ENCODE data around the gene CCT3. TPM values are rescaled to one million over a fixed set of nuclear protein-coding genes. Genes with fewer than 3 reads are reported as not detected.
A peak's percentile ranks its signal among the peaks of the same experiment; 100 is the strongest.
"Not testable (repeated sequence)": the region's sequence is repeated elsewhere in the genome, so short reads cannot be mapped to it uniquely, and the experiment has no call there.

Gene CCT3
- total RNA-seq, 2 donors from 2014 or later = 104 to 106 TPM

GRCh38 chr1:156373546-156373945 lies 35.5 kb upstream of the CCT3 start:
- H3K27ac ChIP-seq = no peak overlapping the region
- no peak overlapping the region for H3K4me3 ChIP-seq
- no peaks in the 10 kb centered on the region for H3K36me3 ChIP-seq (replicated peaks in 1 of 2; ENCODE audit: insufficient read depth in 1 of 2, low read depth in 2 of 2)
- TF ChIP-seq, protein P1, sequence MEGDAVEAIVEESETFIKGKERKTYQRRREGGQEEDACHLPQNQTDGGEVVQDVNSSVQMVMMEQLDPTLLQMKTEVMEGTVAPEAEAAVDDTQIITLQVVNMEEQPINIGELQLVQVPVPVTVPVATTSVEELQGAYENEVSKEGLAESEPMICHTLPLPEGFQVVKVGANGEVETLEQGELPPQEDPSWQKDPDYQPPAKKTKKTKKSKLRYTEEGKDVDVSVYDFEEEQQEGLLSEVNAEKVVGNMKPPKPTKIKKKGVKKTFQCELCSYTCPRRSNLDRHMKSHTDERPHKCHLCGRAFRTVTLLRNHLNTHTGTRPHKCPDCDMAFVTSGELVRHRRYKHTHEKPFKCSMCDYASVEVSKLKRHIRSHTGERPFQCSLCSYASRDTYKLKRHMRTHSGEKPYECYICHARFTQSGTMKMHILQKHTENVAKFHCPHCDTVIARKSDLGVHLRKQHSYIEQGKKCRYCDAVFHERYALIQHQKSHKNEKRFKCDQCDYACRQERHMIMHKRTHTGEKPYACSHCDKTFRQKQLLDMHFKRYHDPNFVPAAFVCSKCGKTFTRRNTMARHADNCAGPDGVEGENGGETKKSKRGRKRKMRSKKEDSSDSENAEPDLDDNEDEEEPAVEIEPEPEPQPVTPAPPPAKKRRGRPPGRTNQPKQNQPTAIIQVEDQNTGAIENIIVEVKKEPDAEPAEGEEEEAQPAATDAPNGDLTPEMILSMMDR (IDR thresholded peaks at IDR 0.05) = no peak
- TF ChIP-seq POLR2A (IDR thresholded peaks at IDR 0.05) = no peak
- no peaks in the 10 kb centered on the region for H3K9me3 ChIP-seq
- DNase-seq (no peak), ATAC-seq (no peak)
- intact Hi-C loops (cut with DNase I) = no loop called here
- no peaks in the 10 kb centered on the region for H3K27me3 ChIP-seq
- H3K4me1 ChIP-seq = peaks cover 26% of the 10 kb centered on the region

DNA sequence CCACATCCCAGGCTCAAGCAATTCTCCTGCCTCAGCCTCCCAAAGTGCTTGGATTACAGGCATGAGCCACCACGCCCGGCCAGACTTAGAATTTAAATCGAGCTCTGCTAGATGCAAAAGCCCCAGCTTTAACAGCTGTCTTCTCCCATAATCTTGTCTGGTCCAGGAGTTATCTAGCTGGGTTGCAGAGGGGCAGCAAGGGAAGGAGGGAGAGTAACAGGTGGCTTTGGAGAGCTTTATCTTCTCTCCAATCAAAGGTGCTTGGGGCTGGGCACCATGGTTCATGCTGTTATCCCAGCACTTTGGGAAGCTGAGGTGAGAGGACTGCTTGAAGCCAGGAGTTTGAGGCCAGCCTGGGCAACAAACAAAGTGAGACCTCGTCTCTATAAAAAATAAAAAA lies 34.8 kb upstream of the CCT3 start:
- Histone ChIP-seq H3K4me1 (peaks cover 32% of the 10 kb centered on the region), H3K27me3 (no peaks in the 10 kb centered on the region), H3K27ac (no peak overlapping the region), H3K36me3 (replicated peaks in 1 of 2; ENCODE audit: insufficient read depth in 1 of 2, low read depth in 2 of 2) (no peaks in the 10 kb centered on the region), H3K9me3 (no peaks in the 10 kb centered on the region), H3K4me3 (no peak overlapping the region)
- no peak for ATAC-seq
- intact Hi-C loops (cut with DNase I) = no loop called here
- WGBS, 2 donors = 75 to 79% methylated on average over 4 of the region's 4 CpGs
- no peak for DNase-seq
- TF ChIP-seq, protein P1 (IDR thresholded peaks at IDR 0.05) = no peak
- no peak for TF ChIP-seq POLR2A (IDR thresholded peaks at IDR 0.05)

DNA sequence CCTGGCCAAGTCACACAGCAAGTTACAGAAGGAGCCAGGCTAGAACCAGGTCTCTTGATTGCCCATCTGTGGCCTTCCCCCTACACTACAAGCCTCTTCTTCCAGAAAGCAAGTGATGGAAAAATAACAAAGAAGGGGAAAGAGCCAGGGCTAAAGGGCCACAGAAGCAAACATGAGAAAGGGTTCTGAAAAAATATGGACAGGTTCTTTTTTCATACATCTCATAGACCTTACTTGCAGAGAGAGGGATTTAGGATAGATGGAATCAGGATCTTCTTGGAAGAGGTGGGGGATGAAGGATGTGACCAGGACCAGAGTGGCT lies 34.1 kb upstream of the CCT3 start:
- Histone ChIP-seq H3K9me3 (no peaks in the 10 kb centered on the region), H3K36me3 (replicated peaks in 1 of 2; ENCODE audit: insufficient read depth in 1 of 2, low read depth in 2 of 2) (no peaks in the 10 kb centered on the region), H3K4me1 (peaks cover 32% of the 10 kb centered on the region), H3K27ac (no peak overlapping the region), H3K4me3 (no peak overlapping the region), H3K27me3 (no peaks in the 10 kb centered on the region)
- no peak for ATAC-seq
- intact Hi-C loops (cut with DNase I) = no loop called here
- DNase-seq = no peak
- TF ChIP-seq, protein P1 (IDR thresholded peaks at IDR 0.05) = no peak
- TF ChIP-seq POLR2A (IDR thresholded peaks at IDR 0.05) = no peak

DNA sequence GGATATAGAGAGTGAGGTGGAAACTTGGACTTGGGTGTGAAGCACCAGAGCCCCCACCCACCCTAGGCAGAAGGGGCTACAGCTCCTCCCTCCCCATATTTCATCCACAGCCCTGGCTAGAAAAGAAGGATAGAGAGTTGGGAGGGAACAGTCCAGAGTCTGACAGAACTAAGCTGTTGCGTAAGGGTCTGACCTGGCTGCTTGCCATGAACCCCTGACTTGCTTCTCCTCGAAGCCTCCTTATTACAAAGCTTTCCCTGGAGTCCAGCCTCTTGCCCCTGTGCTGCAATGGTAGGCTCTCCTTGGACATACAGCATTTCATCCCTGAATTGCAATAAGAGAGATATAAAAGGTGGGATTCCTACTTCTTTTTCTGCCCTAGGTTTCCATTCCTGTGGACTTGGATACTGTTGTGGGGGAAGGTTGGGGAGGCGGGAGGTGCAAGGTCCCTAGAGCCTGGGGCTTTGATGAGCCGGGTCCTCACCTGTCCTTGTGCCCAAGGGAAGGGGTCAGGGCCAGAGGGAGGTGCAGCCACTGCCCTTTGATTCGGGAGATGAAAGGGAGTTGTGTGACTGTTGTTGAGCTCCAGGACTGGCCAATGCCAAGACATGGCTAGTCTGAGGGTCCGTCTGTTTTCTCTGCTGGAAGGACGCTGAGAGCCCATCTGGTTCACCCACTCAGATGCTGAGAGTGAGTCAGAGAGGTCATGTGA lies 33.6 kb upstream of the CCT3 start:
- H3K9me3 ChIP-seq = no peaks in the 10 kb centered on the region
- WGBS, 2 donors = 45 to 69% methylated on average over 5 to 7 of the region's 7 CpGs
- H3K4me1 ChIP-seq = peaks cover 32% of the 10 kb centered on the region
- no peaks in the 10 kb centered on the region for H3K36me3 ChIP-seq (replicated peaks in 1 of 2; ENCODE audit: insufficient read depth in 1 of 2, low read depth in 2 of 2)
- H3K27ac ChIP-seq = no peak overlapping the region
- ATAC-seq = no peak
- intact Hi-C loops (cut with DNase I) = no loop called here
- H3K4me3 ChIP-seq = no peak overlapping the region
- no peak for TF ChIP-seq POLR2A (IDR thresholded peaks at IDR 0.05)
- TF ChIP-seq, protein P1 (IDR thresholded peaks at IDR 0.05) = no peak
- peak in 3 of 4 donors; percentile 30 to 66 (median 46) for DNase-seq
- H3K27me3 ChIP-seq = no peaks in the 10 kb centered on the region

GRCh38 chr1:156369685-156370286 lies 31.7 kb upstream of the CCT3 start:
- H3K27ac ChIP-seq; ATAC-seq; H3K27me3 ChIP-seq; H3K36me3 ChIP-seq (replicated peaks in 1 of 2; ENCODE audit: insufficient read depth in 1 of 2, low read depth in 2 of 2); intact Hi-C loops (cut with DNase I); H3K9me3 ChIP-seq; DNase-seq: not testable (repeated sequence)
- peak overlapping the region in 1 of 2 donors; percentile 36 for H3K4me3 ChIP-seq
- H3K4me1 ChIP-seq = peaks cover 40% of the 10 kb centered on the region
- WGBS, 2 donors = 87 to 89% methylated on average over 10 of the region's 10 CpGs

All from body of pancreas (tissue), 4 donors.